Parathyroid adenoma (tissue), 2 donors: Measurements from ENCODE around the gene RLF.

Source experiments
- H2AFZ ChIP-seq: fragments of 300-600 bp; sonication (generic); one replicate; pipeline ENCODE4 v1.7.0; 2017; ENCODE audit warnings: antibody characterized with exemption, mild to moderate bottlenecking
- H3K27ac ChIP-seq: fragments of 300-600 bp; sonication (generic); one replicate; pipeline ENCODE4 v1.7.0; 2017
- H3K27me3 ChIP-seq: fragments of 300-600 bp; sonication (generic); one replicate; pipeline ENCODE4 v1.7.0; 2017; ENCODE audit warnings: low read length; ENCODE audit not compliant: control insufficient read depth, insufficient read depth
- H3K36me3 ChIP-seq: fragments of 300-600 bp; sonication (generic); one replicate; pipeline ENCODE4 v1.7.0; 2017; ENCODE audit warnings: low read length; ENCODE audit not compliant: control insufficient read depth, insufficient read depth
- H3K4me1 ChIP-seq: fragments of 300-600 bp; sonication (generic); one replicate; pipeline ENCODE4 v1.7.0; 2017; ENCODE audit warnings: control low read depth
- H3K4me2 ChIP-seq: fragments of 300-600 bp; sonication (generic); one replicate; pipeline ENCODE4 v1.7.0; 2017; ENCODE audit warnings: low read length
- H3K4me3 ChIP-seq: fragments of 300-600 bp; sonication (generic); one replicate; pipeline ENCODE4 v1.7.0; 2017; ENCODE audit warnings: low read depth, low read length
- H3K79me2 ChIP-seq: fragments of 300-600 bp; sonication (generic); one replicate; pipeline ENCODE4 v1.7.0; 2017; ENCODE audit warnings: control low read depth
- H3K9ac ChIP-seq: fragments of 300-600 bp; sonication (generic); one replicate; pipeline ENCODE4 v1.7.0; 2017; ENCODE audit warnings: mild to moderate bottlenecking
- H3K9me3 ChIP-seq: fragments of 300-600 bp; sonication (generic); one replicate; pipeline ENCODE4 v1.7.0; 2017; ENCODE audit warnings: low read length; ENCODE audit not compliant: control insufficient read depth
- CTCF ChIP-seq: fragments of 300-600 bp; sonication (generic); IDR thresholded peaks from one replicate; pipeline ENCODE4 v1.7.0; 2017; ENCODE audit warnings: antibody characterized with exemption, mild to moderate bottlenecking
- donor health status: primary hyperparathyroidism.

Gene RLF

DNA sequence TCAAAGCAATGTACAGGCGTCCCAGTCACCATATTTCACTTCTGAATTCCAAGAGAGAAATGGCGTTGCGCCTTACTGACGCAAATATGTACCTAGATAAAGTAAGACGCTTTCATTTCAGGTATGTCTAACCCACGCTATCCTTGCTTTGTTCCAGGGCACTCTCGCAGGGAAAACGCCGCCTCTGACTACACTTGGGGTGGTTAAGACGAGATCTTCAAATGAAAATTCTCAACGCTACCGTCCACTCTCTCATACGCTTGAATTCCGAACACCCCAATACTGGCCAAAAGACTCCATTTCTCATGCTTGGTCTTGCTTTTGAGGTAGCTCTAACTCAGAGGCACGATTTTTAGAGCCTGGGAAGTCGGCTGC lies 96.1 kb downstream of the RLF start:
- Histone ChIP-seq H3K27me3 (no peaks in the 10 kb centered on the region), H3K9ac (peak overlapping the region; percentile 93), H3K4me3 (peak overlapping the region; percentile 92), H2AFZ (peak overlapping the region; percentile 97), H3K79me2 (no peaks in the 10 kb centered on the region), H3K9me3 (no peaks in the 10 kb centered on the region), H3K4me1 (peaks cover 5% of the 10 kb centered on the region), H3K4me2 (peak overlapping the region; percentile 85), H3K27ac (peak overlapping the region; percentile 93), H3K36me3 (no peaks in the 10 kb centered on the region)
- no peak for TF ChIP-seq CTCF

- Histone ChIP-seq H2AFZ (peak within 1 kb of the TSS; percentile 97), H3K9me3 (no peaks in the 10 kb centered on the region), H3K4me1 (peaks cover 5% of the 10 kb centered on the region), H3K9ac (peak within 1 kb of the TSS; percentile 93), H3K4me2 (peak within 1 kb of the TSS; percentile 90), H3K36me3 (no peaks in the 10 kb centered on the region), H3K27me3 (no peaks in the 10 kb centered on the region), H3K4me3 (peak within 1 kb of the TSS; percentile 92), H3K79me2 (no peaks in the 10 kb centered on the region), H3K27ac (peak within 1 kb of the TSS; percentile 93)
- TF ChIP-seq CTCF: no peak
Observed at GRCh38 chr1:40257688-40258444, 96.7 kb downstream of the RLF start, which contains the start of gene ZMPSTE24. Gene ZMPSTE24, plus strand, starts transcription at chr1:40258236. Its CDS starts 36 bp downstream, at chr1:40258272.

- H3K9ac ChIP-seq: no peak overlapping the region
- no peaks in the 10 kb centered on the region for H3K79me2 ChIP-seq
- H3K27ac ChIP-seq: peak overlapping the region; percentile 93
- no peaks in the 10 kb centered on the region for H3K27me3 ChIP-seq
- peak overlapping the region; percentile 97 for H2AFZ ChIP-seq
- peak overlapping the region; percentile 90 for H3K4me2 ChIP-seq
- peak overlapping the region; percentile 92 for H3K4me3 ChIP-seq
- TF ChIP-seq CTCF: no peak
- peaks cover 5% of the 10 kb centered on the region for H3K4me1 ChIP-seq
- no peaks in the 10 kb centered on the region for H3K9me3 ChIP-seq
- no peaks in the 10 kb centered on the region for H3K36me3 ChIP-seq
Observed at GRCh38 chr1:40258445-40258769, 97.2 kb downstream of the RLF start.

DNA sequence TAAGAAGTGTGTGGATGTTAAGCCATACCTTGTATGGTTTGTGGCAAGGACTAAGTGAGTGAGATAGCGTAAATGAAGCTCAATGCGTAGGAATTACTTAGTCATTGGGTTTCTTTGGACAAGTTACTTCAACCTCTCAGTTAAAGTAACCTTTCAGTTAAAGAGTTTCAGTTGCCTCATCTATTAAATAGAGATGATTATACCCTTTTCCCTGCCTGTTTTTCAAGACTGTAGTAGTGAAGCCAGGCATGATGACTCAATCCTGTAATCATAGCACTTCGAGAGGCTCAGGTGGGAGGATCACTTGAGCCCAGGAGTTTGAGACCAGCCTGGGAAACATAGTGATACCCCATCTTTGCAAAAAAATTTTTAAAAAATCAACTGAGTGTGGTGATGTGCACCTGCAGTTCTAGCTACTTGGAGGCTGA lies 103.2 kb downstream of the RLF start:
- no peak overlapping the region for H2AFZ ChIP-seq
- H3K36me3 ChIP-seq: no peaks in the 10 kb centered on the region
- H3K27ac ChIP-seq: no peak overlapping the region
- no peaks in the 10 kb centered on the region for H3K79me2 ChIP-seq
- H3K9me3 ChIP-seq: no peaks in the 10 kb centered on the region
- no peak overlapping the region for H3K4me2 ChIP-seq
- H3K9ac ChIP-seq: no peak overlapping the region
- H3K4me1 ChIP-seq: no peaks in the 10 kb centered on the region
- H3K27me3 ChIP-seq: no peaks in the 10 kb centered on the region
- no peak for TF ChIP-seq CTCF
- no peak overlapping the region for H3K4me3 ChIP-seq

DNA sequence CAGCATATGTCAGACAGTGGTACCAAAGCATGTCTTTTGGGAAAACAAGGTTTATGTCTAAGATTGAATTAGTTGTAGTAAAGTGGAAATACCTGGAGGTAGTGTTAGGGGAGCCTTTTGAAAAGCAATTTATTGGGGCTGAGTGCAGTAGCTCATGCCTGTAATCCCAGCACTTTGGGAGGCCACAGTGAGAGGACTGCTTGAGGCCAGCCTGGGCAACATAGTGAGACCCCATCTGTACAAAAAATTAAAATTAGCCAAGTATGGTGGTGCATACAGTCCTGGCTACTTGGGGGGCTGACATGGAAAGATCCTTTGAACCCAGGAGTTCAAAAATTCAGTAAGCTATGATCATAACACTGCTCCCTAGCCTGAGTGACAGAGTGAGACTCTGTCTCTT lies 104.1 kb downstream of the RLF start:
- Histone ChIP-seq H3K27me3 (no peaks in the 10 kb centered on the region), H3K36me3 (no peaks in the 10 kb centered on the region), H2AFZ (no peak overlapping the region), H3K79me2 (no peaks in the 10 kb centered on the region), H3K4me3 (no peak overlapping the region), H3K4me1 (no peaks in the 10 kb centered on the region), H3K9ac (no peak overlapping the region), H3K4me2 (no peak overlapping the region), H3K27ac (no peak overlapping the region), H3K9me3 (no peaks in the 10 kb centered on the region)
- TF ChIP-seq CTCF: no peak
